GM12878 (cell line): Measurements from ENCODE around the gene TMC7. TPM values are rescaled to one million over a fixed set of nuclear protein-coding genes. Genes with fewer than 3 reads are reported as not detected.
"Not testable (repeated sequence)": the region's sequence is repeated elsewhere in the genome, so short reads cannot be mapped to it uniquely, and the experiment has no call there.

Source experiments
- ATAC-seq: fragments of 200-7000 bp; cut with Tn5 transposase; 3 replicates; pipeline ENCODE4 v1.9.1; 2020; ENCODE audit warnings: mild to moderate bottlenecking, moderate library complexity
- BruUV-seq: library from RNA; stranded (reverse); fragments of 400-500 nt; replicated peaks from 2 replicates; lab custom pipeline; 2021; lab: Mats Ljungman, UMichigan
- CTCF ChIA-PET: fragments of 300-600 bp; sonication (Branson Sonifier 250); formaldehyde crosslinking; extraction: SDS; loops from one replicate; lab custom pipeline; 2021; ENCODE audit warnings: inconsistent platforms; lab: Yijun Ruan, JAX
- POLR2A ChIA-PET: fragments of 350-600 bp; formaldehyde crosslinking; extraction: SDS; loops from one replicate; lab custom pipeline; 2021; ENCODE audit warnings: inconsistent platforms; lab: Charles Lee
- RAD21 ChIA-PET: fragments of 300-600 bp; sonication (Branson Sonifier 250); formaldehyde crosslinking; loops from one replicate; lab custom pipeline; 2023; ENCODE audit warnings: antibody characterized with exemption; ENCODE audit not compliant: unreplicated experiment; lab: Charles Lee
- SMC1A ChIA-PET: fragments of 300-600 bp; sonication (Branson Sonifier 250); formaldehyde crosslinking; loops from one replicate; lab custom pipeline; 2023; ENCODE audit not compliant: unreplicated experiment, uncharacterized antibody; lab: Charles Lee
- DNase-seq: peaks from one replicate; pipeline ENCODE4 v3.0.0-alpha.2; 2011; ENCODE audit warnings: low read depth, low spot score
- FAIRE-seq: peaks from 3 replicates; lab custom pipeline; 2011; peaks lifted over from hg19 to GRCh38; lab: Jason Lieb, UNC
- H2AFZ ChIP-seq: 2 replicates; pipeline ENCODE4 v1.6.0; 2011; ENCODE audit warnings: low read depth, low read length, control low read depth; ENCODE audit not compliant: control insufficient read depth
- H3K27ac ChIP-seq: 2 replicates; pipeline ENCODE4 v1.5.1; 2011; ENCODE audit warnings: control low read depth; ENCODE audit not compliant: control insufficient read depth, insufficient read depth
- H3K27me3 ChIP-seq, 2 experiments: replicated peaks in 1 of 2; 2 replicates each; pipeline versions ENCODE4 v1.6.0 to v1.6.1; 2011; ENCODE audit warnings: low read length in 1 of 2; ENCODE audit not compliant: control insufficient read depth in 2 of 2, insufficient read depth in 2 of 2
- H3K36me3 ChIP-seq, 2 experiments: 2 replicates each; pipeline ENCODE4 v1.5.1; 2011; ENCODE audit warnings: low read length in 1 of 2; ENCODE audit not compliant: control insufficient read depth in 2 of 2, insufficient read depth in 2 of 2
- H3K4me1 ChIP-seq: 2 replicates; pipeline ENCODE4 v1.6.1; 2011; ENCODE audit warnings: mild to moderate bottlenecking, low read length, moderate library complexity, mixed read lengths; ENCODE audit not compliant: control insufficient read depth, insufficient read depth
- H3K4me2 ChIP-seq: 2 replicates; pipeline ENCODE4 v1.6.0; 2011; ENCODE audit warnings: control low read depth; ENCODE audit not compliant: control insufficient read depth, insufficient read depth
- H3K4me3 ChIP-seq: fragments of 200-600 bp; sonication (generic); 2 replicates; pipeline ENCODE4 v1.5.1; 2016
- H3K79me2 ChIP-seq: 2 replicates; pipeline ENCODE4 v1.6.0; 2011; ENCODE audit warnings: low read length; ENCODE audit not compliant: control insufficient read depth, insufficient read depth
- H3K9ac ChIP-seq: 2 replicates; pipeline ENCODE4 v1.8.0; 2011; ENCODE audit warnings: low read length, control low read depth, mixed read lengths; ENCODE audit not compliant: control insufficient read depth, insufficient read depth
- H3K9me3 ChIP-seq: replicated peaks from 3 replicates; pipeline ENCODE4 v1.5.1; 2011; ENCODE audit warnings: mild to moderate bottlenecking, low read length; ENCODE audit not compliant: control insufficient read depth, insufficient read depth
- H4K20me1 ChIP-seq: 2 replicates; pipeline ENCODE4 v1.6.0; 2011; ENCODE audit not compliant: control insufficient read depth, insufficient read depth
- BRCA1 ChIP-seq: IDR thresholded peaks from 2 replicates; pipeline ENCODE4 v1.6.1; 2011; ENCODE audit warnings: low read depth, low read length, improper control_type of control experiment
- CBX3 ChIP-seq: fragments of 200-600 bp; sonication (generic); IDR thresholded peaks from 2 replicates; pipeline ENCODE4 v1.6.1; 2016; ENCODE audit warnings: low read depth, borderline replicate concordance
- CREB1 ChIP-seq: IDR thresholded peaks from 2 replicates; pipeline ENCODE4 v1.6.1; 2012; ENCODE audit warnings: low read depth, mild to moderate bottlenecking, inconsistent platforms
- LARP7 ChIP-seq: fragments of 450-650 bp; IDR thresholded peaks from 2 replicates; pipeline ENCODE4 v1.6.1; 2017; ENCODE audit warnings: mild to moderate bottlenecking
- MTA2 ChIP-seq: fragments of 450-650 bp; IDR thresholded peaks from 2 replicates; pipeline ENCODE4 v1.6.1; 2016; ENCODE audit warnings: low read depth, mild to moderate bottlenecking, moderate library complexity
- NFIC ChIP-seq: IDR thresholded peaks from 2 replicates; pipeline ENCODE4 v1.6.1; 2012; ENCODE audit warnings: low read depth, mild to moderate bottlenecking, inconsistent platforms, low read length, moderate library complexity
- PKNOX1 ChIP-seq: fragments of 450-650 bp; IDR thresholded peaks from 2 replicates; pipeline ENCODE4 v1.6.1; 2016; ENCODE audit warnings: mild to moderate bottlenecking
- RFX5 ChIP-seq: IDR thresholded peaks from 2 replicates; pipeline ENCODE4 v1.6.1; 2011; ENCODE audit warnings: low read depth, low read length, improper control_type of control experiment
- SP1 ChIP-seq: IDR thresholded peaks from one replicate; pipeline ENCODE4 v1.6.1; 2011; ENCODE audit warnings: low read depth, low read length
- TAF1 ChIP-seq: IDR thresholded peaks from 2 replicates; pipeline ENCODE4 v1.6.1; 2011; ENCODE audit warnings: mild to moderate bottlenecking, low read depth, low read length, borderline replicate concordance
- TBL1XR1 ChIP-seq: IDR thresholded peaks from 2 replicates; pipeline ENCODE4 v1.6.1; 2012; ENCODE audit warnings: low read depth, low read length, improper control_type of control experiment
- TCF7 ChIP-seq: IDR thresholded peaks from 2 replicates; pipeline ENCODE4 v1.6.1; 2014; ENCODE audit warnings: antibody characterized with exemption, borderline replicate concordance
- ZBTB40 ChIP-seq: fragments of 450-650 bp; IDR thresholded peaks from 2 replicates; pipeline ENCODE4 v1.6.1; 2016; ENCODE audit warnings: mild to moderate bottlenecking, moderate library complexity, borderline replicate concordance
- WGBS: methylation state at CpG from one replicate; pipeline ENCODE4 v1.1.6; 2016; ENCODE audit warnings: low lambda C conversion rate; ENCODE audit not compliant: insufficient replicate concordance, insufficient coverage; ENCODE audit errors: missing lambda C conversion rate; 5-methylcytosine and 5-hydroxymethylcytosine counted together
- in situ Hi-C: fragments of 300-500 bp; cut with MboI; formaldehyde crosslinking; loops from 9 replicates; pipeline ENCODE4 v1.14.3; 2018; ENCODE audit warnings: mixed read lengths
- intact Hi-C: fragments of 100-400 bp; cut with micrococcal nuclease; formaldehyde crosslinking; loops from one replicate; pipeline ENCODE4 v1.14.2; 2022; ENCODE audit not compliant: unreplicated experiment
- polyA plus RNA-seq, 11 experiments: library from polyadenylated mRNA; depleted of rRNA in 4 of 11; unstranded in 6 of 11; stranded (reverse) in 5 of 11; fragments of >200 nt; fragmentation: Nextera tagmentation in 4 of 11; fragmentation: Illumina TruSeq in 1 of 11; extraction: Ambion mirVana in 4 of 11; extraction: Trizol in 1 of 11; gene quantifications; 1 replicate in 1 of 11; 2 replicates in 10 of 11; pipeline versions ENCODE4 v1.2.1 to v1.2.3, GENCODE V29; 2011 to 2016; ENCODE audit warnings: inconsistent platforms in 2 of 11, missing spikeins in 2 of 11, low read depth in 1 of 11
- total RNA-seq, 4 experiments: library from RNA; depleted of rRNA in 3 of 4; stranded (reverse); fragments of >200 nt in 3 of 4; fragmentation: Illumina TruSeq in 1 of 4; extraction: Trizol in 1 of 4; gene quantifications; 2 replicates each; pipeline versions ENCODE4 v1.2.1 to v1.2.3, GENCODE V29; 2013 to 2021

The TMC7 gene
- total and polyA plus RNA-seq, 10 of the 15 experiments (the other 5 are each of a cell fraction or from before 2014, with no cell fraction given) = 0.15 TPM; not detected in 9

GRCh38 chr16:18997001-18997400 is 13.3 kb downstream of the TMC7 start:
- H4K20me1 ChIP-seq, H3K9ac ChIP-seq, SMC1A ChIA-PET, intact Hi-C loops, H3K36me3 ChIP-seq, H3K4me3 ChIP-seq, POLR2A ChIA-PET, H3K4me2 ChIP-seq, CTCF ChIA-PET, H2AFZ ChIP-seq, RAD21 ChIA-PET, H3K27ac ChIP-seq, H3K9me3 ChIP-seq, H3K27me3 ChIP-seq, in situ Hi-C loops, DNase-seq, BruUV-seq, FAIRE-seq, ATAC-seq, H3K4me1 ChIP-seq, H3K79me2 ChIP-seq: not testable (repeated sequence)
- WGBS = 42% methylated on average over 9 of the region's 9 CpGs

- Histone ChIP-seq H3K36me3 (no peaks in the 10 kb centered on the region), H3K4me1 (no peaks in the 10 kb centered on the region), H2AFZ (no peak overlapping the region), H3K4me3 (no peak overlapping the region), H3K9ac (no peak overlapping the region), H4K20me1 (no peaks in the 10 kb centered on the region), H3K9me3 (no peaks in the 10 kb centered on the region; the same call in 2 of the 3 replicates), H3K79me2 (no peaks in the 10 kb centered on the region), H3K27me3 (no peaks in the 10 kb centered on the region; a peak in 1 of 4 replicates), H3K27ac (no peak overlapping the region), H3K4me2 (no peak overlapping the region)
- in situ Hi-C loops = no loop called here
- FAIRE-seq (no peak), ATAC-seq (no peak), DNase-seq (no peak)
- ChIA-PET CTCF (no interaction called here), RAD21 (no interaction called here), SMC1A (no interaction called here), POLR2A (no interaction called here)
- BruUV-seq = no TSS peak
- intact Hi-C loops = no loop called here
- 30% methylated on average over 4 of the region's 4 CpGs for WGBS
- TF ChIP-seq PKNOX1 = no peak
- TF ChIP-seq CREB1 = no peak
- TF ChIP-seq MTA2 = no peak
- no peak for TF ChIP-seq TBL1XR1
- no peak for TF ChIP-seq NFIC
- TF ChIP-seq ZBTB40 = no peak
- TF ChIP-seq TAF1 = no peak
- TF ChIP-seq SP1 = no peak
- no peak for TF ChIP-seq CBX3
- no peak for TF ChIP-seq TCF7
- TF ChIP-seq BRCA1 = no peak
- TF ChIP-seq RFX5 = no peak
- TF ChIP-seq LARP7 = no peak
Measured at GRCh38 chr16:18999045-18999393, 15.3 kb downstream of the TMC7 start.
